Heart left ventricle (tissue), 16 donors: ENCODE measurements around the gene CFAP157. TPM values are rescaled to one million over a fixed set of nuclear protein-coding genes. Genes with fewer than 3 reads are reported as not detected.
"Not testable (repeated sequence)": the region's sequence is repeated elsewhere in the genome, so short reads cannot be mapped to it uniquely, and the experiment has no call there.

ENCODE experiments used
- ATAC-seq, 4 donors: fragments of 200-7000 bp; cut with Tn5 transposase; one replicate each; pipeline ENCODE4 v1.9.1; 2020 to 2022; ENCODE audit warnings: moderate library complexity in 4 of 4, mild to moderate bottlenecking in 3 of 4, moderate number of reproducible peaks in 1 of 4
- DNase-seq, 5 donors: peaks; one replicate each; pipeline ENCODE4 v3.0.0-alpha.2; 2020
- H3K27ac ChIP-seq, 12 donors: fragments of 200-600 bp; sonication (generic) in 4 of 12; one replicate each; pipeline versions ENCODE4 v1.5.0 to v1.8.0; 2016 to 2022; ENCODE audit warnings: mild to moderate bottlenecking in 2 of 12
- H3K27me3 ChIP-seq, 9 donors: fragments of 200-600 bp; sonication (generic) in 2 of 9; one replicate each; pipeline versions ENCODE4 v1.5.1 to v1.8.0; 2016 to 2022; ENCODE audit warnings: mild to moderate bottlenecking in 3 of 9
- H3K36me3 ChIP-seq, 9 donors: fragments of 200-600 bp; sonication (generic) in 2 of 9; one replicate each; pipeline versions ENCODE4 v1.5.0 to v1.8.0; 2018 to 2022; ENCODE audit warnings: mild to moderate bottlenecking in 2 of 9
- H3K4me1 ChIP-seq, 12 donors: fragments of 200-600 bp; sonication (generic) in 4 of 12; one replicate each; pipeline versions ENCODE4 v1.5.0 to v1.8.0; 2016 to 2022; ENCODE audit warnings: mild to moderate bottlenecking in 3 of 12
- H3K4me3 ChIP-seq, 12 donors: fragments of 200-600 bp; sonication (generic) in 4 of 12; one replicate each; pipeline versions ENCODE4 v1.5.0 to v1.8.0; 2017 to 2022; ENCODE audit warnings: mild to moderate bottlenecking in 9 of 12, moderate library complexity in 4 of 12
- H3K9me3 ChIP-seq, 12 donors: fragments of 200-600 bp; sonication (generic) in 4 of 12; one replicate each; pipeline versions ENCODE4 v1.5.0 to v1.8.0; 2016 to 2022; ENCODE audit warnings: mild to moderate bottlenecking in 1 of 12
- CTCF ChIP-seq, 12 donors: fragments of 200-600 bp; sonication (generic) in 4 of 12; IDR thresholded peaks; one replicate each; pipeline versions ENCODE4 v1.5.0 to v1.8.0; 2018 to 2022; ENCODE audit warnings: antibody characterized with exemption in 12 of 12, mild to moderate bottlenecking in 5 of 12
- POLR2A ChIP-seq, 2 donors: fragments of 450-650 bp; IDR thresholded peaks; one replicate each; pipeline ENCODE4 v1.6.1; 2017; ENCODE audit warnings: antibody characterized with exemption in 2 of 2, mild to moderate bottlenecking in 2 of 2, moderate library complexity in 2 of 2
- WGBS, 4 donors: extraction: QIAGEN DNeasy Blood & Tissue Kit in 2 of 4; methylation state at CpG; one replicate each; pipeline versions ENCODE4 v1.1.5 to v1.1.7; 2013 to 2018; 5-methylcytosine and 5-hydroxymethylcytosine counted together
- intact Hi-C, 10 donors: fragments of 100-400 bp; cut with DNase I; formaldehyde crosslinking; loops; one replicate each; pipeline versions ENCODE4 v1.11.1 to v1.14.2; 2022
- polyA plus RNA-seq, 2 donors: library from polyadenylated mRNA; stranded (reverse); fragments of 200-250 nt; gene quantifications; one replicate each; pipeline ENCODE4 v1.2.3, GENCODE V29; 2013
- total RNA-seq, 9 donors: library from RNA; depleted of rRNA in 2 of 9; stranded (reverse); fragments of >200 nt in 2 of 9; fragmentation: NEBNext Ultra II Directional in 3 of 9; extraction: Animal tissue kit (Norgen Biotek cat#: 25700) in 3 of 9; gene quantifications; one replicate each; pipeline versions ENCODE4 v1.1.0 to v1.2.4, GENCODE V29; 2016 to 2023
- donor health status: ischemic (EF 13 %, LVEDD 7.1; RV severe dilation, severe dysfunction).
- donor health status: healthy with polysubstance abuse.
- donor health status: DM: no; HTN: yes; CAD: no.
- donor health status: DM: no; HTN: no; CAD: no.
- donor health status: ischemic (EF 25% LVEDD 6.9; RV normal size, moderate dysfunction).
- donor health status: ischemic (EF 25% LVEDD 5.7; RV mildly dilated, moderate dysfunction).
- donor health status: healthy.
- donor health status: DM: yes; HTN: yes; CAD: no.
- donor health status: ischemic (EF 35%, LVEDD 5.7; RV mildly dilated, moderate dysfunction).
- donor health status: nonischemic (EF 11% LVEDD 7.7; RV severe dilation, severe dysfunction).
- donor health status: DM: yes; HTN: yes; CAD: no.
- donor health status: PGD.
- donor health status: ischemic (EF 29% LVEDD 5.4; RV normal size, mild dysfunction).
- donor health status: nonischemic (EF 23%, LVEDD 6.1; RV moderate dilation, normal function).

Gene CFAP157
- total and polyA plus RNA-seq, 11 donors = 0.08 to 0.87 (median 0.11) TPM; not detected in 7

- intact Hi-C loops = no loop called here
- TF ChIP-seq CTCF (IDR thresholded peaks at IDR 0.05) = no peak
- TF ChIP-seq POLR2A (IDR thresholded peaks at IDR 0.05) = no peak
- peak overlapping the region; percentile 20 to 48 (median 36) for H3K4me3 ChIP-seq
- DNase-seq (no peak), ATAC-seq (peak in 3 of 4 donors; percentile 20 to 60 (median 21))
- 24 to 29% (median 25%) methylated on average over 41 to 86 of the region's 86 CpGs for WGBS, 4 donors
- peak overlapping the region in 10 of 12 donors; percentile 5 to 81 (median 68) for H3K27ac ChIP-seq
- peaks cover 0 to 56% (median 26%) of the 10 kb centered on the region in 9 donors for H3K36me3 ChIP-seq
- peaks cover 0 to 35% (median 17%) of the 10 kb centered on the region in 9 donors for H3K27me3 ChIP-seq
- H3K9me3 ChIP-seq = no peaks in the 10 kb centered on the region
- H3K4me1 ChIP-seq = peaks cover 6 to 57% (median 14%) of the 10 kb centered on the region in 12 donors
Observed at GRCh38 chr9:127754099-127755060, 47.6 kb downstream of the CFAP157 start.

DNA sequence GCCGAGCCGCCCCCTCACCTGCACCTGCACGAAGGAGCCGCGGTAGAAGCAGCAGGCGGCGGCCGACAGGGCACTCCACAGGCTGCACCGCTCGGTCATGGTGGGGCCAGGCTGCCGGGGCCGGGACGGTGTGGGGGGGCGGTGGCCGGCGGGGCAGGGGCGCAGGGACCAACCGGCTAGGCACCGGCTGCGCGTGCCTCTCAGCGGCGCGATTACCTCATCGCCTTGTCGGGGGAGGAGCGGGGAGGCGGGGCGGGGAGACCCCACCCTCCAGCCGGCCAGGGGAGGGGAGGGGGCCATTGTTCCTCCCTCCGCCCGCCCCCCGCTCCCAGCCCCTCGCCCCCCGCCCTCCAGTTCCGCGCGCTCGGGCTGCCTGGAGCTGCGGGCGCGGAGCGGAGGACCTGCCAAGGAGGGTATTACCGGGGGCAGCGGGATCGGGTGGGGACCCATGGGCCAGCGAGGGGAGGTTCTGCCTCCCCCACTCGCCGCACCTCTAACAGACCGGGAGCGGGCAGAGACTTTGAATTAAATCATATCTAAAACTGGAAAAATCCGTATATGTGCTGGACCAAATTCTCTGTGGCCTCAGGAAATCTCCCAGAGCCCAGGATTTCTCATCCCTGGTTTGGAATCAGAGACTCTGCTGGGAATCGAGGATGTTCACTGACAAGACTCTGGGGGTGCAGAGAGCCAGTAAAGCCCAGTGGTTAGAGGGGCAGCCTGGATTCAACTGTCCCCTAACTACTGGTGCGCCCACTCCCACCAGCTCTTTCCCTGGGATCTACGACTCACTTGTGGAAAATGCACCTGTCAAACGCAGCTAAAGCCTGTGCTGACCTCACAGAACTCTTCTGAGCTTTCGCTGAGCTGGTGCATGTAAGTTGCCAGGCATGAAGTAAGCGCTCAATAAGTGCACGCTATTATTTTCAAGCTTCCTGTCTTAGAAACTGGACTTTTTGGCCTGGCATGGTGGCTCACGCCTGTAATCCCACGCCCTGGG is 48.6 kb downstream of the CFAP157 start:
- peaks cover 0 to 54% (median 24%) of the 10 kb centered on the region in 9 donors for H3K36me3 ChIP-seq
- peak overlapping the region in 11 of 12 donors; percentile 37 to 81 (median 61) for H3K27ac ChIP-seq
- H3K4me1 ChIP-seq = peaks cover 6 to 60% (median 16%) of the 10 kb centered on the region in 12 donors
- ATAC-seq = peak; percentile 33 to 66 (median 38)
- no peak for TF ChIP-seq POLR2A (IDR thresholded peaks at IDR 0.05)
- TF ChIP-seq CTCF (IDR thresholded peaks at IDR 0.05) = no peak
- intact Hi-C loops = no loop called here
- WGBS, 4 donors = 19 to 35% (median 27%) methylated on average over 20 to 61 of the region's 61 CpGs
- H3K27me3 ChIP-seq = peaks cover 0 to 35% (median 17%) of the 10 kb centered on the region in 9 donors
- H3K4me3 ChIP-seq = peak overlapping the region; percentile 20 to 48 (median 36)
- DNase-seq = peak in 1 of 5 donors; percentile 59
- no peaks in the 10 kb centered on the region for H3K9me3 ChIP-seq

GRCh38 chr9:127756233-127756632 is 49.4 kb downstream of the CFAP157 start:
- Histone ChIP-seq H3K36me3 (peaks cover 0 to 54% (median 15%) of the 10 kb centered on the region in 9 donors), H3K4me1 (peaks cover 6 to 69% (median 17%) of the 10 kb centered on the region in 12 donors), H3K9me3 (no peaks in the 10 kb centered on the region), H3K27me3 (peaks cover 0 to 35% (median 17%) of the 10 kb centered on the region in 9 donors), H3K27ac (peak overlapping the region in 11 of 12 donors; percentile 37 to 80 (median 61)), H3K4me3 (peak overlapping the region in 7 of 12 donors; percentile 31 to 48 (median 44))
- TF ChIP-seq CTCF (IDR thresholded peaks at IDR 0.05) (no peak), POLR2A (IDR thresholded peaks at IDR 0.05) (no peak)
- ATAC-seq (no peak), DNase-seq (no peak)
- intact Hi-C loops = no loop called here
- WGBS, 4 donors = 76 to 88% (median 80%) methylated on average over 3 of the region's 3 CpGs

DNA sequence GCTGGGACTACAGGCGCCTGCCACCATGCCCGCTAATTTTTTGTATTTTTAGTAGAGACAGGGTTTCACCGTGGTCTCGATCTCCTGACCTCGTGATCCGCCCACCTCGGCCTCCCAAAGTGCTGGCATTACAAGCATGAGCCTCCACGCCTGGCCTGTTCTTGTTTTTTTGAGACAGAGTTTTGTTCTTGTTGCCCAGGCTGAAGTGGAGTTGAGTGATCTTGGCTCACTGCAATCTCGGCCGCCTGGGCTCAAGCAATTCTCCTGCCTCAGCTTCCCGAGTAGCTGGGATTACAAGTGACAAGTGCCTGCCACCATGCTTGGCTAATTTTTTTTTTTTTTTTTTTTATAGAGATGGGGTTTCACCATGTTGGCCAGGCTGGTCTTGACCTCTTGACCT is 50.0 kb downstream of the CFAP157 start:
- Histone ChIP-seq H3K36me3 (peaks cover 0 to 50% (median 11%) of the 10 kb centered on the region in 9 donors), H3K27ac (peak overlapping the region in 6 of 12 donors; percentile 29 to 80 (median 66)), H3K4me3 (peak overlapping the region in 1 of 12 donors; percentile 5), H3K27me3 (peaks cover 0 to 35% (median 17%) of the 10 kb centered on the region in 9 donors), H3K4me1 (peaks cover 6 to 74% (median 20%) of the 10 kb centered on the region in 12 donors)
- intact Hi-C loops, H3K9me3 ChIP-seq, DNase-seq, ATAC-seq: not testable (repeated sequence)
- WGBS, 4 donors = 67 to 74% (median 72%) methylated on average over 11 of the region's 11 CpGs
